Keratinocyte (primary cell): ENCODE results near the gene ETFB.

ENCODE experiments used
- EZH2 ChIP-seq: IDR thresholded peaks from one replicate; pipeline ENCODE4 v1.6.1; 2012; ENCODE audit warnings: inconsistent platforms, mild to moderate bottlenecking, low read length, moderate library complexity
- TF ChIP-seq, protein P1 (sequence below), 3 experiments: IDR thresholded peaks in 1 of 3; conservative IDR thresholded peaks in 1 of 3; optimal IDR thresholded peaks in 1 of 3; 2 replicates in 2 of 3; 3 replicates in 1 of 3; pipeline versions ENCODE3 to v1.5.1; 2011; ENCODE audit warnings: low read length in 3 of 3, mild to moderate bottlenecking in 3 of 3, moderate library complexity in 2 of 3, control low read depth in 1 of 3, inconsistent platforms in 1 of 3; ENCODE audit not compliant: insufficient read depth in 2 of 3; ENCODE audit errors: extremely low read depth in 1 of 3

DNA sequence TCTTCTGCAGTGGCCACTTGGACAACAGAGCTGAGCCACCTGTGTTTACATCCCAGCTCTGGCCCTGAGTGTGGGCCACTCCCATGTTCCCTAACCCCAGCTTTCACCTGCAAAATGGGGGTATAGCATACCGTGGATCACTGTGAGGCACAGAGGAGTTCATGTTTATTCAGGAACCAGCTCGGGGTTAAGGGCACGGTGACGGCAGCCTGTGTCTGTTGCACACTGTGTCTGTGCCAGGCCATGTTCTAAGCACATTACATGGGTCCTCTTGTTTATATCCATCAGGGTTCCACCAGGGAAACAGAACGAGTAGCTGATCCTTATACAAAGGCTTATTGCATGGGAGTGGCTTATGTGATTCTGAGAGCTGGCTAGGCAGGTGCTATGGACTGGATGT lies 68.8 kb downstream of the ETFB start:
- TF ChIP-seq, protein P1, sequence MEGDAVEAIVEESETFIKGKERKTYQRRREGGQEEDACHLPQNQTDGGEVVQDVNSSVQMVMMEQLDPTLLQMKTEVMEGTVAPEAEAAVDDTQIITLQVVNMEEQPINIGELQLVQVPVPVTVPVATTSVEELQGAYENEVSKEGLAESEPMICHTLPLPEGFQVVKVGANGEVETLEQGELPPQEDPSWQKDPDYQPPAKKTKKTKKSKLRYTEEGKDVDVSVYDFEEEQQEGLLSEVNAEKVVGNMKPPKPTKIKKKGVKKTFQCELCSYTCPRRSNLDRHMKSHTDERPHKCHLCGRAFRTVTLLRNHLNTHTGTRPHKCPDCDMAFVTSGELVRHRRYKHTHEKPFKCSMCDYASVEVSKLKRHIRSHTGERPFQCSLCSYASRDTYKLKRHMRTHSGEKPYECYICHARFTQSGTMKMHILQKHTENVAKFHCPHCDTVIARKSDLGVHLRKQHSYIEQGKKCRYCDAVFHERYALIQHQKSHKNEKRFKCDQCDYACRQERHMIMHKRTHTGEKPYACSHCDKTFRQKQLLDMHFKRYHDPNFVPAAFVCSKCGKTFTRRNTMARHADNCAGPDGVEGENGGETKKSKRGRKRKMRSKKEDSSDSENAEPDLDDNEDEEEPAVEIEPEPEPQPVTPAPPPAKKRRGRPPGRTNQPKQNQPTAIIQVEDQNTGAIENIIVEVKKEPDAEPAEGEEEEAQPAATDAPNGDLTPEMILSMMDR (optimal IDR thresholded peaks at IDR 0.05 in 1 of 3, IDR thresholded peaks at IDR 0.05 in 1 of 3, conservative IDR thresholded peaks at IDR 0.05 in 1 of 3; ENCODE audit: extremely low read depth in 1 of 3, insufficient read depth in 2 of 3, low read length in 3 of 3): no peak
- no peak for TF ChIP-seq EZH2
